PC-3 (cell line): ENCODE results near the gene ADGRL3. TPM values are rescaled to one million over a fixed set of nuclear protein-coding genes. Genes with fewer than 3 reads are reported as not detected.

Source experiments
- ATAC-seq: fragments of 200-7000 bp; cut with Tn5 transposase; 2 replicates; pipeline ENCODE4 v1.9.1; 2020; ENCODE audit warnings: mild to moderate bottlenecking, moderate library complexity
- BruUV-seq: library from RNA; stranded (reverse); fragments of 400-500 nt; replicated peaks from 2 replicates; lab custom pipeline; 2021; lab: Mats Ljungman, UMichigan
- CTCF ChIA-PET: fragments of 300-600 bp; sonication (Branson Sonifier 250); formaldehyde crosslinking; loops from one replicate; lab custom pipeline; 2022; ENCODE audit warnings: antibody characterized with exemption; lab: Charles Lee
- POLR2A ChIA-PET: fragments of 300-600 bp; sonication (Branson Sonifier 250); formaldehyde crosslinking; loops from one replicate; lab custom pipeline; 2022; ENCODE audit warnings: antibody characterized with exemption; ENCODE audit not compliant: unreplicated experiment; lab: Charles Lee
- DNase-seq: peaks from one replicate; pipeline ENCODE4 v3.0.0-alpha.2; 2015
- H2AFZ ChIP-seq: fragments of 300-600 bp; sonication (generic); 2 replicates; pipeline ENCODE4 v1.6.0; 2016; ENCODE audit warnings: antibody characterized with exemption, low read length
- H3F3A ChIP-seq: fragments of 300-600 bp; sonication (generic); one replicate; pipeline ENCODE4 v1.6.0; 2017; ENCODE audit warnings: antibody characterized with exemption, low read length, control low read depth, mild to moderate bottlenecking; ENCODE audit not compliant: unreplicated experiment
- H3K27ac ChIP-seq: fragments of 300-600 bp; sonication (generic); 2 replicates; pipeline ENCODE4 v1.5.1; 2016; ENCODE audit warnings: mild to moderate bottlenecking, low read length
- H3K27me3 ChIP-seq: fragments of 300-600 bp; sonication (generic); 2 replicates; pipeline ENCODE4 v1.6.1; 2016; ENCODE audit warnings: low read length, mixed read lengths
- H3K36me3 ChIP-seq: fragments of 300-600 bp; sonication (generic); 2 replicates; pipeline ENCODE4 v1.6.1; 2016; ENCODE audit warnings: low read depth, mixed run types, low read length, mixed read lengths
- H3K4me1 ChIP-seq: fragments of 300-600 bp; sonication (generic); 2 replicates; pipeline ENCODE4 v1.5.1; 2016; ENCODE audit warnings: low read length; ENCODE audit not compliant: insufficient read depth
- H3K4me2 ChIP-seq: fragments of 300-600 bp; sonication (generic); 2 replicates; pipeline ENCODE4 v1.6.0; 2016; ENCODE audit warnings: low read length
- H3K4me3 ChIP-seq: fragments of 300-600 bp; sonication (generic); 2 replicates; pipeline ENCODE4 v1.5.1; 2016; ENCODE audit warnings: mild to moderate bottlenecking, low read length, mixed read lengths
- H3K79me2 ChIP-seq: fragments of 300-600 bp; sonication (generic); 2 replicates; pipeline ENCODE4 v1.6.1; 2017; ENCODE audit warnings: low read length, mixed read lengths
- H3K9ac ChIP-seq: fragments of 300-600 bp; sonication (generic); 2 replicates; pipeline ENCODE4 v1.6.0; 2016; ENCODE audit warnings: mild to moderate bottlenecking, low read length
- H3K9me2 ChIP-seq: fragments of 300-600 bp; sonication (generic); replicated peaks from 2 replicates; pipeline ENCODE4 v1.6.1; 2016; ENCODE audit warnings: mixed run types, low read length, mixed read lengths
- H3K9me3 ChIP-seq: fragments of 300-600 bp; sonication (generic); 2 replicates; pipeline ENCODE4 v1.6.1; 2016; ENCODE audit warnings: low read length, mixed read lengths
- H4K20me1 ChIP-seq: fragments of 300-600 bp; sonication (generic); 2 replicates; pipeline ENCODE4 v1.6.1; 2016; ENCODE audit warnings: low read length, mixed read lengths
- EZH2 ChIP-seq: fragments of 300-600 bp; sonication (generic); IDR thresholded peaks from one replicate; pipeline ENCODE4 v1.6.1; 2017; ENCODE audit warnings: antibody characterized with exemption, mild to moderate bottlenecking, low read length; ENCODE audit not compliant: unreplicated experiment
- EZH2phosphoT487 ChIP-seq: fragments of 300-600 bp; sonication (generic); IDR thresholded peaks from 2 replicates; pipeline ENCODE4 v1.6.1; 2018; ENCODE audit warnings: mild to moderate bottlenecking, antibody characterized with exemption, low read length, borderline replicate concordance
- intact Hi-C: fragments of 100-400 bp; cut with micrococcal nuclease; formaldehyde crosslinking; loops from 2 replicates; pipeline ENCODE4 v1.9.0; 2023
- total RNA-seq: library from RNA; depleted of rRNA; stranded (reverse); fragments of >200 nt; gene quantifications from 2 replicates; pipeline ENCODE4 v1.2.3, GENCODE V29; 2014
- TF ChIP-seq, protein P1 (sequence below): fragments of 300-600 bp; sonication (generic); conservative IDR thresholded peaks from 2 replicates; pipeline ENCODE4 v1.5.1; 2017; ENCODE audit warnings: antibody characterized with exemption, low read depth, mild to moderate bottlenecking, low read length

The ADGRL3 gene
- total RNA-seq, 1 experiment from 2014 or later = 0.66 TPM

DNA sequence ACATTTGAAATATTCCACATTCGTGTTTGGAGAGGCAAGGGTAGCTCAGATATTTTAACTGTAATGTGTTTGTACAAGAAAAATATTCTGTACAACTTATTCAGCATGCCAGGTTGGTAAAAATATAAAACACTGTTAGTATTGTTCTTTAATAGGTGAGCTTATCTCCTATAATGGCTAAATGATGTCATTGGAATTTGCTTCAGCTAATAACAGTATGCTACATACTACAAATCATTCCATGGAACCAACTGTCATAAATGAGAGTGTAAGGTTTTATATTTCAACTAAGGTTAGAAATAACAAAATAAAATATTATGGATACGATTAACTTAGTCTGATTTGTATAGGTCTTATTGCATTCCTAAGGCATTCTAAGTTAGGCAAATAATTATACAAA is 206.6 kb downstream of the ADGRL3 start:
- Histone ChIP-seq H3K4me3 (no peak overlapping the region), H3K4me2 (peak overlapping the region; percentile 2; the same call in 1 of the 2 replicates), H3K36me3 (no peaks in the 10 kb centered on the region), H3K27ac (no peak overlapping the region), H3K9me3 (no peaks in the 10 kb centered on the region), H3K27me3 (no peaks in the 10 kb centered on the region), H4K20me1 (no peaks in the 10 kb centered on the region), H3K9me2 (no peaks in the 10 kb centered on the region), H2AFZ (no peak overlapping the region), H3F3A (no peaks in the 10 kb centered on the region), H3K4me1 (peaks cover 18% of the 10 kb centered on the region), H3K9ac (no peak overlapping the region), H3K79me2 (no peaks in the 10 kb centered on the region)
- peak; percentile 67 for DNase-seq
- no TSS peak for BruUV-seq
- intact Hi-C loops = loop anchor here (10.0 kb wide), 4 partner anchors 98 to 542 kb away; no protein-coding TSS in a partner anchor
- ATAC-seq = peak; percentile 85
- TF ChIP-seq, protein P1, sequence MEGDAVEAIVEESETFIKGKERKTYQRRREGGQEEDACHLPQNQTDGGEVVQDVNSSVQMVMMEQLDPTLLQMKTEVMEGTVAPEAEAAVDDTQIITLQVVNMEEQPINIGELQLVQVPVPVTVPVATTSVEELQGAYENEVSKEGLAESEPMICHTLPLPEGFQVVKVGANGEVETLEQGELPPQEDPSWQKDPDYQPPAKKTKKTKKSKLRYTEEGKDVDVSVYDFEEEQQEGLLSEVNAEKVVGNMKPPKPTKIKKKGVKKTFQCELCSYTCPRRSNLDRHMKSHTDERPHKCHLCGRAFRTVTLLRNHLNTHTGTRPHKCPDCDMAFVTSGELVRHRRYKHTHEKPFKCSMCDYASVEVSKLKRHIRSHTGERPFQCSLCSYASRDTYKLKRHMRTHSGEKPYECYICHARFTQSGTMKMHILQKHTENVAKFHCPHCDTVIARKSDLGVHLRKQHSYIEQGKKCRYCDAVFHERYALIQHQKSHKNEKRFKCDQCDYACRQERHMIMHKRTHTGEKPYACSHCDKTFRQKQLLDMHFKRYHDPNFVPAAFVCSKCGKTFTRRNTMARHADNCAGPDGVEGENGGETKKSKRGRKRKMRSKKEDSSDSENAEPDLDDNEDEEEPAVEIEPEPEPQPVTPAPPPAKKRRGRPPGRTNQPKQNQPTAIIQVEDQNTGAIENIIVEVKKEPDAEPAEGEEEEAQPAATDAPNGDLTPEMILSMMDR = no peak
- TF ChIP-seq EZH2phosphoT487 (no peak), EZH2 (no peak)
- ChIA-PET CTCF (no interaction called here), POLR2A (no interaction called here)

DNA sequence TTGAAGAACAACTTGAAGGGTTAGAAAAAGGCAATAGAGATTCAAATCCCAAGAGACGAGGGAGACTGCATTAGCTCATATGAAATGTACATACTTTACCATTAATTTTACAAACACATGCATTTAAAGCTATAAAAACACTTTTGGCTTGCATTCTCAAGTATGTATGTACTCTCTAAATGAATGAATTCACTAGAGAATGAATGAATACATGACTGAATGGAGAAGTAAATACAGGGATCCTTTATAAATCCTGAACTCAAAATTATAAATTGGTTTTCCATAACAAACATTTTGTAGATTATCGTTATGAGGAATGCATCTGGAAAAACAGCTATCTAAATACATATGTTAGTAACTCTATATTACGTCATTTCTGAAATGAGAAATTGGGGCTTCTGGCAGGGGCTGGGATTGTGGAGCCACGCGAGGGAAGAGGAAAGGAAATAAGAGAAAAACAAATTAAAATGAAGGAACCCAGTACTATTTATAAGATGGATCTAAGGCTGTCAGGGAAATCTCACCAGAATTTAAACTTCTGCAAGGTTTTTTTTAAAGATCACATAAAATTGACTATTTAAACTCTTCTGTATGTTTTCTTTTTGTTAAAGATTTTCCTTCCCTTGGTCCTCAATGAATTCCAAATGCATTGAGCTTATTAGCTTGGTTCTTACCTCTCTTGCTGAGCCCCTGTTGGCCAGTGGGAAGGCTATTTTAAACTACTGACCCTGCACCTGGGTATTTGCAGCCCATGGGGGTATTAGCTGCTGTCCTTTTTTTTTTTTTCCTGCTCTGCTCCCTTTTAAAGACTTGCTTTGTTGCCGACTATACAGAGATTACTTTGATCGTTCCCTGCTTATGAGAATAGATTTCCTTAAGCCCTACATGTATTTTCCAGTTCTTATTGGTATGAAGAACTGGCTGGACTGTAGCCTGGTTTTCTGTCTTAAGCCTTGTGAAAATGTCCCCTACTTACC is 207.8 kb downstream of the ADGRL3 start:
- no TSS peak for BruUV-seq
- ChIA-PET POLR2A (no interaction called here), CTCF (no interaction called here)
- H3F3A ChIP-seq = no peaks in the 10 kb centered on the region
- H2AFZ ChIP-seq = no peak overlapping the region
- H3K27me3 ChIP-seq = no peaks in the 10 kb centered on the region
- no peaks in the 10 kb centered on the region for H3K36me3 ChIP-seq
- ATAC-seq (no peak), DNase-seq (no peak)
- H3K4me3 ChIP-seq = no peak overlapping the region
- no peaks in the 10 kb centered on the region for H3K9me2 ChIP-seq
- H3K9me3 ChIP-seq = no peaks in the 10 kb centered on the region
- TF ChIP-seq, protein P1 = no peak
- TF ChIP-seq EZH2phosphoT487 = no peak
- no peak for TF ChIP-seq EZH2
- peaks cover 10% of the 10 kb centered on the region for H3K4me1 ChIP-seq
- H3K27ac ChIP-seq = no peak overlapping the region
- H3K9ac ChIP-seq = no peak overlapping the region
- no peaks in the 10 kb centered on the region for H3K79me2 ChIP-seq
- intact Hi-C loops = loop anchor here (10.0 kb wide), 4 partner anchors 97 to 543 kb away; no protein-coding TSS in a partner anchor
- no peak overlapping the region for H3K4me2 ChIP-seq
- no peaks in the 10 kb centered on the region for H4K20me1 ChIP-seq

DNA sequence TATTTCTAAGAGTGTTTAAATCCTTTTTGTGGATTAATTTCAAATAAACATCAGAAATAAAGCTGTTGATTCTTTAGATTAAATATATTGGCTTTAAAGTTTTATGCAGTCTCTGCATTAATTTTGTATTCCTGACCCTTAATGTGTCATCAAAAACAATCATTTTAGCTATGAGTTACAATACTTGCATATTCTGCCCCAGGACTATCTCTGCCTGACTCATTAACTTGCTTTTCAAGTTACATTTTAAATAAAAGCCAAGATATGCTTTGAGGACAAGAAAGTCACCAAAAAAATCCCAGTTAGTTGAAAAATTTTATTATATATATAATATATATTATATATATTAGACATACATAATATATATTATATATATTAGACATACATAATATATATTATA is 208.7 kb downstream of the ADGRL3 start:
- intact Hi-C loops = loop anchor here (10.0 kb wide), 4 partner anchors 96 to 544 kb away; no protein-coding TSS in a partner anchor
- Histone ChIP-seq H3K27ac (no peak overlapping the region), H3K4me3 (no peak overlapping the region), H2AFZ (no peak overlapping the region), H3K36me3 (no peaks in the 10 kb centered on the region), H3K9ac (no peak overlapping the region), H3K9me3 (no peaks in the 10 kb centered on the region), H3K27me3 (no peaks in the 10 kb centered on the region), H3K4me1 (peaks cover 10% of the 10 kb centered on the region), H4K20me1 (no peaks in the 10 kb centered on the region), H3K9me2 (no peaks in the 10 kb centered on the region), H3K79me2 (no peaks in the 10 kb centered on the region), H3K4me2 (0 out of 2 replicates have a peak overlapping the region, but pooled peaks have one; percentile 6), H3F3A (no peaks in the 10 kb centered on the region)
- no peak for TF ChIP-seq EZH2phosphoT487
- TF ChIP-seq, protein P1 = no peak
- no peak for TF ChIP-seq EZH2
- no TSS peak for BruUV-seq
- ATAC-seq (0 out of 2 replicates have a peak, but pooled peaks have one; percentile 16), DNase-seq (peak; percentile 73)
- CTCF ChIA-PET = no interaction called here
- POLR2A ChIA-PET = no interaction called here
